Cardiac septum (tissue), 1 donor: ENCODE data around the gene POU6F2. TPM values are rescaled to one million over a fixed set of nuclear protein-coding genes. Genes with fewer than 3 reads are reported as not detected.

ENCODE experiments used
- DNase-seq: peaks from one replicate; pipeline ENCODE4 v3.0.0-alpha.2; 2020; ENCODE audit warnings: low spot score
- intact Hi-C: fragments of 100-400 bp; cut with DNase I; formaldehyde crosslinking; loops from one replicate; pipeline ENCODE4 v1.14.0; 2022
- total RNA-seq: library from RNA; stranded (reverse); fragmentation: NEBNext Ultra II Directional; extraction: Animal tissue kit (Norgen Biotek cat#: 25700); gene quantifications from one replicate; pipeline ENCODE4 v1.2.1, GENCODE V29; 2021
- donor health status: DM: no; HTN: no; CAD: no.

The POU6F2 gene
- total RNA-seq, 1 donor from 2014 or later, result 0.19 TPM

DNA sequence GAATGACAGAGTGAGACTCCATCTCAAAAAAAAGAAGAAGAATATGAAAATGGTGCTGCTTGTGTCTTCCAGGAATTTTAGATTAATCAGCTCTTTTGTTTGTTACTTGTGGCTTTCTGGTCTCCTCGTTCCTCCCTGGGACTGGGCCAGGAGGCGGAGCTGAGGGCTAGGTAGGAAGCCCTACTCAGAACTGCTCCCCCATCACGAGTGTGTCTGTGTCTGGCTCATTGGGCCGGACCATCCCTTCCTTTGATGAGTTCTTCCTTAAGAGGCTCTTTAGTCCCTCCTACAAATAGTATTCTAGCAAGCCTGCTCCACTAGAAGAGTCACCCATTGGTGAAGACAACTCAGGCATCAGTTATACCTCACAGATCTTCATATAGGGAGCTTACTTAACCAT, 531.7 kb downstream of the POU6F2 start:
- intact Hi-C loops, result no loop called here
- no peak for DNase-seq

DNA sequence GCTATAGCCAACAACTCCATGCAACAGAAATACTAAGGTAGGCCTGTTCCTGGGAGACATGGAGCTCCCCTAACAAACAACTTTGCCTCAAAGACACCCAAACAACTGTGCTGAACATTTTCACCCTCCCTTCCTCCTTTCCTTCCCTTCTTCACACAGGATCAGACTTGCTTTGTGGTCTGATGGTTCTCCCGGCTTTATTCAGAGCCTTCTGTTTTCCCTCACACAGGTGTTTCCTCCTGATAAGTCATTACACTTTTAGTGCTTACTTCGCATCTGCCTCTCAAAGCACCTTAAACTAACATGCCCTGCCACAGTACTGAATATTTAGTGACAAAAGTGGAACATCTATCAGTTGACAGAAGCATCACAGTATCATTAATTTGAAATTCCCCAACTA, 532.2 kb downstream of the POU6F2 start:
- no peak for DNase-seq
- intact Hi-C loops, result loop anchor here (10.0 kb wide), 1 partner anchor 575 kb away; no protein-coding TSS in a partner anchor

DNA sequence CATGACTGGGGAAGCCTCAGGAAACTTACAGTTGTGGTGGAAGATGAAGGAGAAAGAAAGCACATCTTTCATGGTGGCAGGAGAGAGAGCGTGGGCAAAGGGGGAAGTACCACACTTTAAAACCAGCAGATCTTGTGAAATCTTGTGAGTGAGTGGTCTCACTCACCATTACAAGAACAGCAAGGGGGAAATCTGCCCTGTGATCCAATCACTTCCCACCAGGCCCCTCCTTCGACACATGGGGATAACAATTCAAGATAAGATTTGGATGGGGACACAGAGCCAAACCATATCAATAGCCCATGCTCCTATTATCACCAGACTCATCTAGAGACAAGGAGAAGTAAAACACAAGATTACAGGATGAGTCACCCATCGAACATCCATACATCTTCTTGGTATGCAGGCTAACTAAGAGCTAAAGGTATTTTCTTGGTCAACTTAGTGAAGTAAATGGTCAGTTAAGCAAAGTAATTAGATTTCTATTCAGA, 533.2 kb downstream of the POU6F2 start:
- no peak for DNase-seq
- intact Hi-C loops, result loop anchor here (10.0 kb wide), 1 partner anchor 576 kb away; no protein-coding TSS in a partner anchor

DNA sequence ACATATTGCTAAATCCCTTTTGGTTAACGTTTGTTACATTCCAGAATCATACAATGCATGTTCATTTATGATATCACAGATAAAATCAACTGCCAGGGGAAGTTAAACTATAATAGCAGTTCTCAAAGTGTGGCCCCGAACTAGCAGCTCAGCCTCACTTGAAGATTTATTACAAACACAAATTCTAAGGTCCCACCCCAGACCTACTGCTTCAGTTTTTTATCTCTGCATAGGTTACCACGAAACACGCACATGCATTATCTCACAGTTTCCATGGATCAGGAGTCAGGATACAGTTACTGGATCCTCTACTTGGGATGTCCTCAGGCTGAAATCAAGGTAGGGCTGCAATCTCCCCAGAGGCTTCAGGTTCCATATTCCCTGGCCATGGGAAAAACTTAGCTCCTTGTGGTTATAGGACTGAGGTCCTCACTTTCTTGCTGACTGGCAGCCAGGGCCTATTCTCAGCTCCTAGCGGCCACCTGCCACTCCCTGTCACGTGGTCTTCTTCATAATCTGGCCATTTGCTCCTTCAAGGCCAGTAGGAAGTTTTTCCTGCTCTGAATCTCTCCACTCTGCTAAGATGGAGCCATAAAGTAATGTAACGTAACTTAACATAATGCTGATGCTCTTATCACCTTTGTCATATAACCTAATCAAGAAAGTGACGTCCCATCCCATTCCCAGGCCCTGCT, 538.0 kb downstream of the POU6F2 start:
- intact Hi-C loops, result loop anchor here (5.0 to 10.0 kb wide), 2 partner anchors 58 to 581 kb away; no protein-coding TSS in a partner anchor

DNA sequence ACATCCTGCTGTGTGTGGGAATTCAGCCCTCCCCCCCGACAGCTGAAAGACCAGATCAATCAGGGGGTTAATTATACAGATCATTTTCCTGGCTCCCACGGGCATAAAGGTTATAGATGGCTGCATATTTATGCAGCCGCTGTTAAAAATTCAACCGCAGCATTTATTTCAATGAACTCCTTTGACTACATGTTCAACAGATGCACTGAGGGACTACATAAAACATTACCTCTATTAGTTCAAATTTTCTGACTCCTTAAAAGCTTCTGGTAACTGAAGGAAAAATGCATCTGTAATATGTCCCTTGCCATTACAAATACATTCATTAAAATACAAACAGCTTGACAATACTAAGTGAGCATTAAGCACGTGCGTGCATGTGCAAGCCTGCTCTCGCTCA, 538.8 kb downstream of the POU6F2 start:
- intact Hi-C loops, result loop anchor here (5.0 to 10.0 kb wide), 2 partner anchors 59 to 582 kb away; no protein-coding TSS in a partner anchor
- DNase-seq, result no peak

More for the DNA sequence above, 538.0 kb downstream of the POU6F2 start:
- no peak for DNase-seq

DNA sequence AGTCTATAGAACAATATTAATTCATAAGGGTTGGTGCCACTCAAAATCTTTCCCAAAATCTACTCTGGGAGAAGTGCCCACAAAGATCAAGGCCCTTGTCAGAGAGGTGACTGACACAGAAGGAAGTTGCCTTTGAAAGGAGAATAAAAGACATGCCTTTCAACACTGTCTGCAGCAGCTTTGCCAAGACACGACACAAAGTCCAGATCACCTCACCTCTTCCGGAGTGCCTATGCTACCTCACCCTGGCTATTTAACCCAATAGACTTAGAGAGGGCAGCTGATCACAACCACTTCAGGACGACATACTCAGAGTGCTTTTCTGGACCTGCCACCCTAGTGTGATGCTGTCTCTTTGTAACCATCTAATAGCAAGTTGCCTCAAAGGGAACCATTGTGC, 539.5 kb downstream of the POU6F2 start:
- intact Hi-C loops, result loop anchor here (5.0 to 10.0 kb wide), 2 partner anchors 60 to 582 kb away; no protein-coding TSS in a partner anchor

More for the DNA sequence above, 539.5 kb downstream of the POU6F2 start:
- no peak for DNase-seq

Other genes with a start within 250 kb of the POU6F2 start
- 48.6 TPM for gene VPS41, start 68.7 kb upstream of the POU6F2 start, total RNA-seq